C4-2B (cell line): ENCODE measurements around the gene ANKS6.

ENCODE experiments used
- H3K27ac ChIP-seq: fragments of 450-650 bp; 2 replicates; pipeline ENCODE4 v1.5.1; 2017
- ZFX ChIP-seq: fragments of 450-650 bp; IDR thresholded peaks from 2 replicates; pipeline ENCODE4 v1.6.1; 2017
- TF ChIP-seq, protein P1 (sequence below): fragments of 450-650 bp; conservative IDR thresholded peaks from 2 replicates; pipeline ENCODE4 v1.5.1; 2017; ENCODE audit warnings: mild to moderate bottlenecking

Gene ANKS6

GRCh38 chr9:98829766-98830165 lies 33.4 kb upstream of the ANKS6 start:
- no peak overlapping the region for H3K27ac ChIP-seq
- no peak for TF ChIP-seq ZFX
- TF ChIP-seq, protein P1, sequence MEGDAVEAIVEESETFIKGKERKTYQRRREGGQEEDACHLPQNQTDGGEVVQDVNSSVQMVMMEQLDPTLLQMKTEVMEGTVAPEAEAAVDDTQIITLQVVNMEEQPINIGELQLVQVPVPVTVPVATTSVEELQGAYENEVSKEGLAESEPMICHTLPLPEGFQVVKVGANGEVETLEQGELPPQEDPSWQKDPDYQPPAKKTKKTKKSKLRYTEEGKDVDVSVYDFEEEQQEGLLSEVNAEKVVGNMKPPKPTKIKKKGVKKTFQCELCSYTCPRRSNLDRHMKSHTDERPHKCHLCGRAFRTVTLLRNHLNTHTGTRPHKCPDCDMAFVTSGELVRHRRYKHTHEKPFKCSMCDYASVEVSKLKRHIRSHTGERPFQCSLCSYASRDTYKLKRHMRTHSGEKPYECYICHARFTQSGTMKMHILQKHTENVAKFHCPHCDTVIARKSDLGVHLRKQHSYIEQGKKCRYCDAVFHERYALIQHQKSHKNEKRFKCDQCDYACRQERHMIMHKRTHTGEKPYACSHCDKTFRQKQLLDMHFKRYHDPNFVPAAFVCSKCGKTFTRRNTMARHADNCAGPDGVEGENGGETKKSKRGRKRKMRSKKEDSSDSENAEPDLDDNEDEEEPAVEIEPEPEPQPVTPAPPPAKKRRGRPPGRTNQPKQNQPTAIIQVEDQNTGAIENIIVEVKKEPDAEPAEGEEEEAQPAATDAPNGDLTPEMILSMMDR = no peak

DNA sequence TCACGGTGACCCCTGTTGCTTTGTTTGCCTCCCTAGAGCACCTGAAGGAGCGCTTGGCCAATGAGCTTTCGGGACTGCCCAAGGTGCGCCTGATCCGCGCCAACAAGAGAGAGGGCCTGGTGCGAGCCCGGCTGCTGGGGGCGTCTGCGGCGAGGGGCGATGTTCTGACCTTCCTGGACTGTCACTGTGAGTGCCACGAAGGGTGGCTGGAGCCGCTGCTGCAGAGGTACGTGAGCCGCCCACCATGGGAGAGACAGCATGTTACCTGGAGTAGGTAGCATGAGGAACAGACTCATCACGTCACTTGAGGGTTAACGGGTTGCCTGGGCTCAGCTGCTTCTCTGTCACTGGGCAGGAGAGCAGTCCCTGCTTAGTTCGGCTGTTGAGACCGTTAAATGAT lies 30.4 kb upstream of the ANKS6 start:
- TF ChIP-seq, protein P1 = no peak
- no peak for TF ChIP-seq ZFX
- no peak overlapping the region for H3K27ac ChIP-seq

GRCh38 chr9:98825414-98825813 lies 29.1 kb upstream of the ANKS6 start:
- no peak for TF ChIP-seq ZFX
- TF ChIP-seq, protein P1 = no peak
- H3K27ac ChIP-seq = no peak overlapping the region

DNA sequence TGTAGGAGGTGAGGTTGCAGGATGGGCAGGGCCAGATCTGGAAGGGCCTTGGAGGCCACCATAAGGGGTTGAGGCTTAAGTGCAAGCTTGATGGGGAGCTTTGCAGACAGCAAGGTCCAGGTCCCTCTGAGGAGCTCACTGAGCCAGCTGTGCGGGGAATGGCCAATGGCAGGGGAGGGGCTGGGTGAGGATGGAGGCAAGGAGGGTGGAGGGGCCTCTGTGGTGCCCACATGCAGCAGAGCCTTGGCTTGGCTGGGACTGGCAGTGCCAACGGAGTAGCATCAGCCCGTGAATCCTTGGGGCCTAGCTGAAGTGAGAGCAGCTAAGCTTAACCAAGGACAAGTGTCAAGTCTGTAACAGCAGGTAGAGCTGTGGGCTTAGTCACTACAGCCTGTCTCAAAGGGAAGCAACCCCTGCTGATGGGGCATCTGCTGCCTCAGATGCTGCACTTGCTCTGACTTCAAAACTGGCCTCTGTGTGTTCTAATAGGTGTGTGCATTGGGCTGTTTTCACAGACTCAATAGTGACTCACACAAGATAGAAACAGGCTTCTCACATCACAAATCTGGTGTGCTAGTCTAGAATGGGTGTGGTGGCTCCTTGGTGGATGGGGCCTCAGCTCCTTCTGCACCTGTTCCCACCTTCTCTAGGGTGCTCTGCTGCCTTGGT lies 27.4 kb upstream of the ANKS6 start:
- TF ChIP-seq, protein P1 = no peak
- no peak for TF ChIP-seq ZFX
- H3K27ac ChIP-seq = no peak overlapping the region

- TF ChIP-seq, protein P1 = no peak
- TF ChIP-seq ZFX = no peak
- H3K27ac ChIP-seq = no peak overlapping the region
Measured at GRCh38 chr9:98822661-98823060, 26.3 kb upstream of the ANKS6 start.

DNA sequence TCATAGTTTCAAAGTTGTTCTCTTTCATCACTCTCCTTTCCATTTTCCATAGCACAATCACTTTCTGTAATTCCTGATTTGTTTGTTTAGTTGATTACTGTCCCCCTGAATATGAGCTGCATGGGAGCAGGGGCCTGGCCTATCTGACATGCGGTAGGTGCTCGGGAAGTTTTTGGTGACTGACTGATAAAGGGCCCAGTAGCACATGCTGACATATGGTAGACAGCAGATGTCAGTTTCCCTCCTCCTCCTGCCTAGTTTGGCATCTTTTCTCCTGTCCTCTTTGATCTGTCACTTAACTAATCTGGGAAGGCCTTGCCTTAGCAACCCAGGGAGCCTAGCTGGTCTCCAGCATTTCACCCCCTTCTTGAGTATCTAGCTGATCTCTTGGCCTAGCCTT lies 25.5 kb upstream of the ANKS6 start:
- TF ChIP-seq, protein P1 = no peak
- no peak for TF ChIP-seq ZFX
- H3K27ac ChIP-seq = no peak overlapping the region

DNA sequence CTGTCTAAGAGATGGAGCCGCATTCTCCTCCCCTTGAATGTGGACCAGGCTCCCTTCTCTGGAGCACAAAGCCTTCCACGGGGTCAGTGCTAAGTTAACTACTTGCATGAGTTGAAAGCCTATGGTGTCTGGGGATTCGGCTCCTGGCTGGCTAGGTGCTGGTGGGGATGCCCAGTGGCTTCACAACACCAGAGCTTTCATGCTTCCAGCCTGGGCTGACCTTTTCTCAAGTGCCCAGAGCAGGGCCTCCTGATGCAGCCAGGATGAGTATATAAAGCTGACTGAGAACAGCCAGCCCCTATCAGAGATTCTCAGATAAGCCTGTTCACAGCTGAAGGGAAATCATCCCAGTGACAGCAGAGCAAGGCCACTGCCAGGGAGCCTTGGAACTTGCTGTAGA lies 22.9 kb upstream of the ANKS6 start:
- no peak overlapping the region for H3K27ac ChIP-seq
- TF ChIP-seq, protein P1 = no peak
- TF ChIP-seq ZFX = no peak
